ENCODE measurements around the gene MKX.

GRCh38 chr10:27642023-27642589 is 103.5 kb downstream of the MKX start:
- TF ChIP-seq CTCF (IDR thresholded peaks at IDR 0.05; ENCODE audit: insufficient read depth, low read depth, low read length) (no peak), EZH2 (IDR thresholded peaks at IDR 0.05; ENCODE audit: insufficient read depth, low read length) (no peak)
